Measurements from ENCODE around the gene CLEC4F. TPM values are rescaled to one million over a fixed set of nuclear protein-coding genes. Genes with fewer than 3 reads are reported as not detected.

Gene CLEC4F
- total and polyA plus RNA-seq, 2 of the 4 experiments (the other 2 are of a cell fraction): not detected

DNA sequence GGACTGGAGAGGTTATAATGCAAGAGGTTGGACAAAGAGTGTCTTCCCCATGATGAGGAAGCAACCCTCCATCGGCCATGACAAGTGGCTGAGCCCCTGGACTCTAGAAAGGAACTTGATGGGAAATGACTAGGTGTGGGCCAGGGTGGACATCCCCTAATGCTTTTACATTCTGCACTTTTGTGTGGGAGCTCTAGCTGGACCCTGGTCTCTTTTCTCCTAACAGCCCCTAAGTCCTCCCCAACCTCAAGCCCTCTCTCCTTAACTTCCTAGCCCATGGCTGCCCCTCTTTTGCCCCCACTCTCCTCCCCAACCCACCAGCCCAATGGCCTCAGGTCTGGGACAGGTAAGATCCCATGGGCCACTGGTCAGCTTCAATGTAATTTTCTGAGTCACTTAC is 12.8 kb upstream of the CLEC4F start:
- Histone ChIP-seq H3K23ac (ENCODE audit: low read depth, low read length) (no peak overlapping the region), H2BK5ac (ENCODE audit: low read depth, low read length, poor library complexity, severe bottlenecking) (no peak overlapping the region), H3K36me3 (ENCODE audit: control insufficient read depth, insufficient read depth, low read length) (no peaks in the 10 kb centered on the region), H3K18ac (ENCODE audit: low read depth, low read length) (no peak overlapping the region), H2BK15ac (ENCODE audit: low read depth, low read length) (no peak overlapping the region), H3K4me2 (ENCODE audit: low read depth, low read length) (no peak overlapping the region), H2AFZ (replicated peaks; ENCODE audit: low read length, poor library complexity) (no peak overlapping the region), H2BK120ac (ENCODE audit: low read depth, low read length) (no peak overlapping the region), H4K91ac (ENCODE audit: insufficient read depth, low read depth, low read length) (no peak overlapping the region), H3K27ac (ENCODE audit: insufficient read depth, low read length) (no peak overlapping the region), H3K9me1 (ENCODE audit: insufficient read depth, low read length) (no peaks in the 10 kb centered on the region), H4K5ac (ENCODE audit: low read depth, low read length) (no peak overlapping the region), H2BK20ac (ENCODE audit: low read depth, low read length) (no peak overlapping the region), H3K56ac (ENCODE audit: extremely low read depth, insufficient read depth, low read length) (no peak overlapping the region), H2AK5ac (ENCODE audit: low read depth, low read length) (no peak overlapping the region), H4K20me1 (ENCODE audit: insufficient read depth, low read length) (no peaks in the 10 kb centered on the region), H3K9me3 (ENCODE audit: control insufficient read depth, insufficient read depth, low read length) (no peaks in the 10 kb centered on the region), H3K14ac (replicated peaks; ENCODE audit: low read depth, low read length) (no peak overlapping the region), H3K4me3 (ENCODE audit: insufficient read depth, low read depth, low read length) (no peak overlapping the region), H3K4ac (ENCODE audit: low read depth, low read length) (no peak overlapping the region), H3K79me1 (ENCODE audit: low read depth in 1 of 2, low read length in 2 of 2) (no peaks in the 10 kb centered on the region), H4K8ac (ENCODE audit: low read depth in 2 of 2, low read length in 2 of 2) (no peak overlapping the region), H2AK9ac (replicated peaks; ENCODE audit: low read depth, low read length, poor library complexity) (no peak overlapping the region), H3K27me3 (ENCODE audit: control insufficient read depth, insufficient read depth, low read length) (peaks cover 12% of the 10 kb centered on the region), H3K9ac (ENCODE audit: low read depth, low read length) (no peak overlapping the region), H3K4me1 (ENCODE audit: control insufficient read depth, insufficient read depth, low read length) (no peaks in the 10 kb centered on the region)
- in situ Hi-C loops (cut with MboI; ENCODE audit: low sequenced_read_pairs) (no loop called here), dilution Hi-C loops (cut with HindIII; ENCODE audit: low sequenced_read_pairs, unreplicated experiment) (no loop called here), intact Hi-C loops (cut with micrococcal nuclease) (no loop called here)
- ATAC-seq (ENCODE audit: low read depth) (no peak), DNase-seq (no peak)
- POLR2A ChIA-PET (ENCODE audit: unreplicated experiment): no interaction called here
- no CpG with 5 or more reads among the region's 1 CpG for WGBS, 2 experiments (ENCODE audit: extremely low coverage in 2 of 2, insufficient read length in 1 of 2)
- TF ChIP-seq RCOR1 (IDR thresholded peaks at IDR 0.05; ENCODE audit: insufficient replicate concordance, low read length) (no peak), BHLHE40 (IDR thresholded peaks at IDR 0.05; ENCODE audit: low read depth, low read length) (no peak), MXI1 (IDR thresholded peaks at IDR 0.05; ENCODE audit: borderline replicate concordance, low read depth, low read length) (no peak), RFX5 (IDR thresholded peaks at IDR 0.05; ENCODE audit: low read depth, low read length) (no peak), MAFK (IDR thresholded peaks at IDR 0.05; ENCODE audit: low read depth, low read length) (no peak), CEBPB (IDR thresholded peaks at IDR 0.05; ENCODE audit: low read depth, low read length) (no peak), NFE2L2 (IDR thresholded peaks at IDR 0.05; ENCODE audit: low read depth, low read length) (no peak), RAD21 (IDR thresholded peaks at IDR 0.05; ENCODE audit: low read length) (no peak), POLR2A (IDR thresholded peaks at IDR 0.05; ENCODE audit: low read depth, low read length) (no peak), SMC3 (IDR thresholded peaks at IDR 0.05; ENCODE audit: low read depth, low read length) (no peak), MAZ (IDR thresholded peaks at IDR 0.05; ENCODE audit: borderline replicate concordance, low read depth, low read length) (no peak), FOS (IDR thresholded peaks at IDR 0.05; ENCODE audit: low read depth, low read length) (no peak), CHD1 (IDR thresholded peaks at IDR 0.05; ENCODE audit: low read depth, low read length) (no peak)
- TF ChIP-seq, protein P1, sequence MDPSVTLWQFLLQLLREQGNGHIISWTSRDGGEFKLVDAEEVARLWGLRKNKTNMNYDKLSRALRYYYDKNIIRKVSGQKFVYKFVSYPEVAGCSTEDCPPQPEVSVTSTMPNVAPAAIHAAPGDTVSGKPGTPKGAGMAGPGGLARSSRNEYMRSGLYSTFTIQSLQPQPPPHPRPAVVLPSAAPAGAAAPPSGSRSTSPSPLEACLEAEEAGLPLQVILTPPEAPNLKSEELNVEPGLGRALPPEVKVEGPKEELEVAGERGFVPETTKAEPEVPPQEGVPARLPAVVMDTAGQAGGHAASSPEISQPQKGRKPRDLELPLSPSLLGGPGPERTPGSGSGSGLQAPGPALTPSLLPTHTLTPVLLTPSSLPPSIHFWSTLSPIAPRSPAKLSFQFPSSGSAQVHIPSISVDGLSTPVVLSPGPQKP (IDR thresholded peaks at IDR 0.05; ENCODE audit: borderline replicate concordance, low read depth, low read length): no peak
- TF ChIP-seq, protein P2, sequence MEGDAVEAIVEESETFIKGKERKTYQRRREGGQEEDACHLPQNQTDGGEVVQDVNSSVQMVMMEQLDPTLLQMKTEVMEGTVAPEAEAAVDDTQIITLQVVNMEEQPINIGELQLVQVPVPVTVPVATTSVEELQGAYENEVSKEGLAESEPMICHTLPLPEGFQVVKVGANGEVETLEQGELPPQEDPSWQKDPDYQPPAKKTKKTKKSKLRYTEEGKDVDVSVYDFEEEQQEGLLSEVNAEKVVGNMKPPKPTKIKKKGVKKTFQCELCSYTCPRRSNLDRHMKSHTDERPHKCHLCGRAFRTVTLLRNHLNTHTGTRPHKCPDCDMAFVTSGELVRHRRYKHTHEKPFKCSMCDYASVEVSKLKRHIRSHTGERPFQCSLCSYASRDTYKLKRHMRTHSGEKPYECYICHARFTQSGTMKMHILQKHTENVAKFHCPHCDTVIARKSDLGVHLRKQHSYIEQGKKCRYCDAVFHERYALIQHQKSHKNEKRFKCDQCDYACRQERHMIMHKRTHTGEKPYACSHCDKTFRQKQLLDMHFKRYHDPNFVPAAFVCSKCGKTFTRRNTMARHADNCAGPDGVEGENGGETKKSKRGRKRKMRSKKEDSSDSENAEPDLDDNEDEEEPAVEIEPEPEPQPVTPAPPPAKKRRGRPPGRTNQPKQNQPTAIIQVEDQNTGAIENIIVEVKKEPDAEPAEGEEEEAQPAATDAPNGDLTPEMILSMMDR (conservative IDR thresholded peaks at IDR 0.05; ENCODE audit: low read depth, low read length): no peak
- TF ChIP-seq, protein P3, sequence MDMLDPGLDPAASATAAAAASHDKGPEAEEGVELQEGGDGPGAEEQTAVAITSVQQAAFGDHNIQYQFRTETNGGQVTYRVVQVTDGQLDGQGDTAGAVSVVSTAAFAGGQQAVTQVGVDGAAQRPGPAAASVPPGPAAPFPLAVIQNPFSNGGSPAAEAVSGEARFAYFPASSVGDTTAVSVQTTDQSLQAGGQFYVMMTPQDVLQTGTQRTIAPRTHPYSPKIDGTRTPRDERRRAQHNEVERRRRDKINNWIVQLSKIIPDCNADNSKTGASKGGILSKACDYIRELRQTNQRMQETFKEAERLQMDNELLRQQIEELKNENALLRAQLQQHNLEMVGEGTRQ (IDR thresholded peaks at IDR 0.05; ENCODE audit: low read depth, low read length): no peak
- CTCF ChIA-PET: no interaction called here
- no TSS peak for BruUV-seq (replicated peaks)
